Spleen (tissue), 11 donors: ENCODE data around the gene RAB3B. TPM values are rescaled to one million over a fixed set of nuclear protein-coding genes. Genes with fewer than 3 reads are reported as not detected.

Source experiments
- DNase-seq: peaks from one replicate; pipeline ENCODE4 v3.0.0-alpha.2; 2020
- H3K27ac ChIP-seq, 8 donors: fragments of 200-600 bp; sonication (generic) in 7 of 8; 1 replicate in 4 of 8; 2 replicates in 4 of 8; pipeline versions ENCODE4 v1.5.0 to v1.8.0; 2016 to 2021; ENCODE audit warnings: inconsistent platforms in 4 of 8, mild to moderate bottlenecking in 4 of 8, moderate library complexity in 1 of 8
- H3K27me3 ChIP-seq, 7 donors: fragments of 200-600 bp; sonication (generic) in 6 of 7; replicated peaks in 1 of 7; 1 replicate in 4 of 7; 2 replicates in 3 of 7; pipeline versions ENCODE4 v1.5.0 to v1.8.0; 2016 to 2021; ENCODE audit warnings: inconsistent platforms in 3 of 7, mild to moderate bottlenecking in 1 of 7
- H3K36me3 ChIP-seq, 6 donors: fragments of 200-600 bp; sonication (generic) in 5 of 6; 1 replicate in 4 of 6; 2 replicates in 2 of 6; pipeline versions ENCODE4 v1.5.0 to v1.8.0; 2016 to 2021; ENCODE audit warnings: inconsistent platforms in 2 of 6
- H3K4me1 ChIP-seq, 6 donors: fragments of 200-600 bp; sonication (generic) in 5 of 6; 1 replicate in 3 of 6; 2 replicates in 3 of 6; pipeline versions ENCODE4 v1.5.0 to v1.8.0; 2016 to 2021; ENCODE audit warnings: inconsistent platforms in 3 of 6
- H3K4me3 ChIP-seq, 8 donors: fragments of 200-600 bp; sonication (generic) in 7 of 8; 1 replicate in 4 of 8; 2 replicates in 4 of 8; pipeline versions ENCODE4 v1.5.0 to v1.8.0; 2016 to 2021; ENCODE audit warnings: inconsistent platforms in 4 of 8, mild to moderate bottlenecking in 4 of 8, moderate library complexity in 2 of 8
- H3K9me3 ChIP-seq, 8 donors: fragments of 200-600 bp; sonication (generic) in 7 of 8; 1 replicate in 4 of 8; 2 replicates in 4 of 8; pipeline versions ENCODE4 v1.5.0 to v1.8.0; 2016 to 2021; ENCODE audit warnings: inconsistent platforms in 4 of 8
- POLR2A ChIP-seq, 3 donors: fragments of 450-650 bp; IDR thresholded peaks; one replicate each; pipeline ENCODE4 v1.5.1; 2017; ENCODE audit warnings: antibody characterized with exemption in 3 of 3, mild to moderate bottlenecking in 1 of 3
- POLR2AphosphoS5 ChIP-seq, 3 donors: sonication (generic); formaldehyde crosslinking; IDR thresholded peaks; one replicate each; pipeline ENCODE4 v1.5.1; 2017; ENCODE audit warnings: antibody characterized with exemption in 3 of 3
- WGBS, 5 donors: extraction: QIAGEN DNeasy Blood & Tissue Kit in 3 of 5; methylation state at CpG; one replicate each; pipeline versions ENCODE4 v1.1.5 to v1.1.7; 2013 to 2018; 5-methylcytosine and 5-hydroxymethylcytosine counted together
- intact Hi-C: fragments of 100-400 bp; cut with DNase I; formaldehyde crosslinking; loops from one replicate; pipeline ENCODE4 v1.15.0; 2023; ENCODE audit warnings: low total_unique reads
- polyA plus RNA-seq, 3 donors: library from polyadenylated mRNA; stranded (reverse); fragments of 200-250 nt; gene quantifications; one replicate each; pipeline ENCODE4 v1.2.1, GENCODE V29; 2013
- total RNA-seq, 7 donors: library from RNA; depleted of rRNA in 3 of 7; stranded (reverse); fragments of >200 nt in 3 of 7; fragmentation: NEBNext Ultra II Directional in 4 of 7; extraction: Animal tissue kit (Norgen Biotek cat#: 25700) in 4 of 7; gene quantifications; one replicate each; pipeline versions ENCODE4 v1.1.0 to v1.2.1, GENCODE V29; 2016 to 2021
- TF ChIP-seq, protein P1 (sequence below), 11 experiments: fragments of 200-600 bp in 7 of 11; fragments of 450-650 bp in 4 of 11; sonication (generic) in 4 of 11; IDR thresholded peaks in 8 of 11; conservative IDR thresholded peaks in 3 of 11; 1 replicate in 7 of 11; 2 replicates in 4 of 11; pipeline versions ENCODE4 v1.4.0 to v1.8.0; 2016 to 2021; ENCODE audit warnings: antibody characterized with exemption in 11 of 11, inconsistent platforms in 4 of 11, mild to moderate bottlenecking in 1 of 11
- donor health status: healthy with polysubstance abuse.
- donor health status: DM: no; HTN: no; CAD: no; lungs with moderate emphysema.
- donor health status: DM: no; HTN: no; CAD: no.
- donor health status: Bipolar disorder and iron deficiency.
- donor health status: healthy.
- donor health status: DM: no; HTN: no; CAD: no.
- donor health status: DM: yes; HTN: yes; CAD: no.

RAB3B gene
- total and polyA plus RNA-seq, 10 donors = 0.02 to 0.32 (median 0.13) TPM; not detected in 2

DNA sequence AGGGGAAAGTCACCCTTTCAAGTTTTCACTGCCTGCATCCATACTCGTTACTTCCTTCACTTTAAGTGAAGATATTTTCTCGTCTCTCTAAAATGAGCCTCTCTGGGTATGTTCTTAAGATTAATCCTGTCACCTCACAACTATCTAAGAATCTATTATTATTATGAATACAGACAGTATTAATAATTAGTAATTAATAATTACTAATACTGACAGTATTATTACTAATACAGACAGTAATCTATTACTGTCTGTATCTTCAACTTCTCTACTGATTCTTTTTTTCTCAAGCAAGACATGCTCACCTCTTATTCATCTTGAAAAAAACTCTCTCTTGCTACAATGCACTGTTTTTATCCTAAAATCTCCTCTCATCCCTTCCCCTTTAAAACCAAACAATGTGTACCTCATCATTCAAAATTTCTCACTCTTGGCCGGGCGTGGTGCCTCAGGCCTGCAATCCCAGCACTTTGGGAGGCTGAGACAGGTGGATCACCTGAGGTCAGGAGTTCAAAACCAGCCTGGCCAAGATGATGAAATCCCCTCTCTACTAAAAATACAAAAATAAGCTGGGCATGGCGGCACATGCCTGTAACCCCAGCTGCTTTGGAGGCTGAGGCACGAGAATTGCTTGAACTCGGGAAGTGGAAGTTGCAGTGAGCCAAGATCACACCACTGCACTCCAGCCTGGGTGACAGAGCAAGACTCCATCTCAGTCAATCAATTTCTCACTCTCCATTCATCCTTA is 119.7 kb downstream of the RAB3B start:
- WGBS, 5 donors = 90 to 96% (median 95%) methylated on average over 7 of the region's 7 CpGs
- TF ChIP-seq POLR2AphosphoS5 (IDR thresholded peaks at IDR 0.05) (no peak), POLR2A (IDR thresholded peaks at IDR 0.05) (no peak)
- TF ChIP-seq, protein P1, sequence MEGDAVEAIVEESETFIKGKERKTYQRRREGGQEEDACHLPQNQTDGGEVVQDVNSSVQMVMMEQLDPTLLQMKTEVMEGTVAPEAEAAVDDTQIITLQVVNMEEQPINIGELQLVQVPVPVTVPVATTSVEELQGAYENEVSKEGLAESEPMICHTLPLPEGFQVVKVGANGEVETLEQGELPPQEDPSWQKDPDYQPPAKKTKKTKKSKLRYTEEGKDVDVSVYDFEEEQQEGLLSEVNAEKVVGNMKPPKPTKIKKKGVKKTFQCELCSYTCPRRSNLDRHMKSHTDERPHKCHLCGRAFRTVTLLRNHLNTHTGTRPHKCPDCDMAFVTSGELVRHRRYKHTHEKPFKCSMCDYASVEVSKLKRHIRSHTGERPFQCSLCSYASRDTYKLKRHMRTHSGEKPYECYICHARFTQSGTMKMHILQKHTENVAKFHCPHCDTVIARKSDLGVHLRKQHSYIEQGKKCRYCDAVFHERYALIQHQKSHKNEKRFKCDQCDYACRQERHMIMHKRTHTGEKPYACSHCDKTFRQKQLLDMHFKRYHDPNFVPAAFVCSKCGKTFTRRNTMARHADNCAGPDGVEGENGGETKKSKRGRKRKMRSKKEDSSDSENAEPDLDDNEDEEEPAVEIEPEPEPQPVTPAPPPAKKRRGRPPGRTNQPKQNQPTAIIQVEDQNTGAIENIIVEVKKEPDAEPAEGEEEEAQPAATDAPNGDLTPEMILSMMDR (IDR thresholded peaks at IDR 0.05 in 8 of 11, conservative IDR thresholded peaks at IDR 0.05 in 3 of 11) = no peak

DNA sequence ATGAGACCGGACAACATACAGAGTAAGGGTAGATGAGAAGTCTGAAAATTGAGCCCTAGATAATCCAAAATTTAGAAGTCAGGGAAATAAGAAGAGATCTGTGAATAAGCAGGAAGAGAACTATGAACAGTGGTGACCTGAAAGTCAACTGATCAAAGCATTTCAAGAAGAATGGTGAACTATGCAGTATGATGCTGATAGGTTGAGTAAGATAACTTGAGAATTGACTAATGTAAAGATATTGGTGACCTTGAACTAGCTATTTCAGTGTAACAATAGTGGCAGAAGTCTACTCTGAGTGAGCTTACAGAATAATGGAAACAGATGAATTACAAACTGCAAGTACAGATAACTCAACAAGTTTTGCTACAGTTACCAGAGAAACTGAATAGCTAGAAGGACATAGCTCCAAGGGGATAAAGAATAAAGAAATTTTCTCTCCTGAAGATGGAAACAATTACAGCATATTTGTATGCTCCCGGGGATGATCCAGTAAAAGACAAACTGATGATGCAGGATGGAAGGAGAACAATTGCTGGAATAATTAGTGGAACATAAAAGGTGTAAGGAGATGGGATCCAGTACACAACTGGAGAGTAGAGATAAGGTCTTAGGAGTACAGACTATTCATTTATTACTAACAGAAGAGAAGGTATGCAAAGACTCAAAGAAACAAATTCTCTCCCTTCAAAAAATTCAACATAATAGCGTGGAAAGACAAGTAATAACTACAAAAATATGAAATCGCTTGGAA is 122.8 kb downstream of the RAB3B start:
- TF ChIP-seq, protein P1 (IDR thresholded peaks at IDR 0.05 in 8 of 11, conservative IDR thresholded peaks at IDR 0.05 in 3 of 11) = no peak
- no peak for TF ChIP-seq POLR2AphosphoS5 (IDR thresholded peaks at IDR 0.05)
- no peak for DNase-seq
- intact Hi-C loops = no loop called here
- Histone ChIP-seq H3K9me3 (no peaks in the 10 kb centered on the region), H3K4me3 (no peak overlapping the region), H3K4me1 (peaks cover 0 to 94% (median 41%) of the 10 kb centered on the region in 6 donors), H3K27me3 (no peaks in the 10 kb centered on the region), H3K36me3 (peaks cover 0 to 23% (median 0%) of the 10 kb centered on the region in 6 donors), H3K27ac (no peak overlapping the region)
- 92 to 98% (median 98%) methylated on average over 4 of the region's 4 CpGs for WGBS, 5 donors

More for the DNA sequence above, 119.7 kb downstream of the RAB3B start:
- H3K27ac ChIP-seq = peak overlapping the region in 1 of 8 donors; percentile 25
- H3K4me3 ChIP-seq = no peak overlapping the region
- intact Hi-C loops = no loop called here
- H3K27me3 ChIP-seq = no peaks in the 10 kb centered on the region
- peaks cover 0 to 30% (median 3%) of the 10 kb centered on the region in 6 donors for H3K36me3 ChIP-seq
- H3K4me1 ChIP-seq = peaks cover 17 to 94% (median 56%) of the 10 kb centered on the region in 6 donors
- no peaks in the 10 kb centered on the region for H3K9me3 ChIP-seq
- no peak for DNase-seq

DNA sequence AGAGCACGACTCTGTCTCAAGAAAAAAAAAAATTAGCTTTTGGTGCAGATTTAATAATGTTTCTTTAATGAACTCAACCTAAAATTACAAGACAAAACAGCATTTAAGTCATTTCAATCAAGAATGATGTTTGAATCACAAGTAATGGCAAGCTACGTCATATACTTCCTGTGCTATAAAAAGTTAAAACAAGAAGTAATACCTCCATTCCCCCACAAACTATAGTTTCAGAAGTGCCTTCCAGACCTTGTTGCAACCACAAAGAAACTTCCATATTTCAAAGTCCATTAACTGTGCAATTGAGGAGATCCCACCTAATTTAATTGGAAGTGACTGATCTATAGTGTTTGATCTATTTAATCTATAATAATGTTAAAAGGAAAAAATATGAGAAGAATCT is 127.1 kb downstream of the RAB3B start:
- DNase-seq = no peak
- Histone ChIP-seq H3K4me3 (no peak overlapping the region), H3K9me3 (no peaks in the 10 kb centered on the region), H3K36me3 (peaks cover 0 to 22% (median 0%) of the 10 kb centered on the region in 6 donors), H3K4me1 (peaks cover 0 to 73% (median 24%) of the 10 kb centered on the region in 6 donors), H3K27ac (peak overlapping the region in 4 of 8 donors; percentile 15 to 44 (median 28)), H3K27me3 (no peaks in the 10 kb centered on the region)
- intact Hi-C loops = no loop called here
- TF ChIP-seq, protein P1 (IDR thresholded peaks at IDR 0.05 in 8 of 11, conservative IDR thresholded peaks at IDR 0.05 in 3 of 11) = peak in 1 of 11 experiments; percentile 10
- TF ChIP-seq POLR2A (IDR thresholded peaks at IDR 0.05) = no peak
- WGBS, 5 donors = 48 to 65% (median 54%) methylated on average over 2 of the region's 2 CpGs

DNA sequence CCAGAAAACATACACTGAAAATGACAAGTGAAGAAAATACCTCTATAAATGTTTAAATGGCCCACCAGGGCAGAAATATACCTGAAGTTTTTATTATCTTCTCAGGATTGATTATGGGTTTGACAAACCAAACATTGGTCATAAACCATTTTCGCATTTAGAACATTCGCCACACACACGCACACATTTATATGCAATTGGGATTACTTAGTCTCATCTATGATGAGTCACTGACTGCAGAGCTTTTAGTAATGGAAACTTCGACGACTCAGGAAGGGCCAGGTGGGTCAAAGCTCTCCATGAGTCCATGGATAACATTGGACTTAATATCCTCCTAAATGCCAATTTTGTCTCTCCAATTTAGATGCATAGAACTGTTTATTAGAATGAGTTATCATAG is 128.8 kb downstream of the RAB3B start:
- TF ChIP-seq POLR2AphosphoS5 (IDR thresholded peaks at IDR 0.05) = no peak
- TF ChIP-seq, protein P1 (IDR thresholded peaks at IDR 0.05 in 8 of 11, conservative IDR thresholded peaks at IDR 0.05 in 3 of 11) = no peak
- no peak for TF ChIP-seq POLR2A (IDR thresholded peaks at IDR 0.05)
- H3K27ac ChIP-seq = no peak overlapping the region
- intact Hi-C loops = no loop called here

More for the DNA sequence above, 128.8 kb downstream of the RAB3B start:
- Histone ChIP-seq H3K27me3 (no peaks in the 10 kb centered on the region), H3K36me3 (peaks cover 0 to 22% (median 0%) of the 10 kb centered on the region in 6 donors), H3K4me3 (no peak overlapping the region), H3K4me1 (peaks cover 0 to 56% (median 16%) of the 10 kb centered on the region in 6 donors), H3K9me3 (no peaks in the 10 kb centered on the region)
- no peak for DNase-seq
- WGBS, 5 donors = 93 to 96% (median 96%) methylated on average over 5 of the region's 5 CpGs
